GM11168 (cell line): ENCODE data around the gene SEC14L2.

Experiments
- in situ Hi-C: fragments of 300-500 bp; cut with MboI; formaldehyde crosslinking; loops from one replicate; pipeline ENCODE4 v1.12.0; 2022; ENCODE audit warnings: low sequenced_read_pairs; ENCODE audit not compliant: unreplicated experiment

The SEC14L2 gene

DNA sequence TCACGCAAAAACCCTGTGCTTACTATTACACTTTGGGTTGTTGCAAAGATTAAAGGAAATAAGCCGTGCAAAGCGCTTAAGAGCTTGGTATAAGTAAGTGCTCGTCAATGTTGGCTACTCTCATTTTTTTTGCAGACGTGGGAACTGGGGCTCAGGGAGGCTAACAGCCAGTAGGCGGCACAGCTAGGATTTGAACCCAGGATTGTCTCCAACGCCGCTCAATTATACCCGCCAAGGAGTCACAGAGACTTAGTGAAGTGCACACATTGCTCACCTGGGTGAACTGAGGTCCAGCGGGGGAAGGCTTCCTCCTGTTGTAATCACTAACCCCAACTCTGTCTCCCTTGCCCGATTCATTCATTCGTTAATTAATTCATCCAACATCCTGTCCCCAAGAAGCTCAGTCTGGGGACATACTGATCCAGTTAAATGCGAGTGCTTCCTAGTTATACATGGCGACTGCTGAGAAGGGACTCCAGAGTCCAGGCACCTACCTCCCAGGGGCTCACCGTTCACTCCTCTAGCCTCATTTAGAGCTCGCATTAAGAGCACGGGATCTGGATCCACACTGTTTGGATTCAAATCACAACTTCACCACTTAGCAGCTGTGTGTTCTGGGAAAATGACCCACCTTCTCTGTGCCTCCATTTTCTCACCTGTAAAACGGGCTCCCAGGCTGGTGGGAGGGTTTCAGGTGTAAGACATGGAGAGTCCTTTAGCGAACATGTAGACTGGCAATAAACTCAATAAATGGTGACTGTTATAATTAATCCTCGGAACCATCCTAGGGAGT is 27.9 kb downstream of the SEC14L2 start:
- in situ Hi-C loops = no loop called here

DNA sequence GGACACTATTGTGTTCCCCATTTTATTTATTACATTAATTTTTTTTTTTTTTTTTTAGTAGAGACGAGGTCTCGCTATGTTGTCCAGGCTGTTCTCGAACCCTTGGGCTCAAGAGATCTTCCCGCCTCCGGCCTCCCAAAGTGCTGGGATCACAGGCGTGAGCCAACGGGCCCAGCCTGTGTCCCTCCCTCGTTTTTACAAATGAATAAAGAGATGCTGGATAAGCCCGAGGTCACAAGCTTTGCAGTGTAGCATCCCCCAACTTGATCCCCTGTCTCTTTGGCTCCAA is 28.5 kb downstream of the SEC14L2 start:
- in situ Hi-C loops = no loop called here

DNA sequence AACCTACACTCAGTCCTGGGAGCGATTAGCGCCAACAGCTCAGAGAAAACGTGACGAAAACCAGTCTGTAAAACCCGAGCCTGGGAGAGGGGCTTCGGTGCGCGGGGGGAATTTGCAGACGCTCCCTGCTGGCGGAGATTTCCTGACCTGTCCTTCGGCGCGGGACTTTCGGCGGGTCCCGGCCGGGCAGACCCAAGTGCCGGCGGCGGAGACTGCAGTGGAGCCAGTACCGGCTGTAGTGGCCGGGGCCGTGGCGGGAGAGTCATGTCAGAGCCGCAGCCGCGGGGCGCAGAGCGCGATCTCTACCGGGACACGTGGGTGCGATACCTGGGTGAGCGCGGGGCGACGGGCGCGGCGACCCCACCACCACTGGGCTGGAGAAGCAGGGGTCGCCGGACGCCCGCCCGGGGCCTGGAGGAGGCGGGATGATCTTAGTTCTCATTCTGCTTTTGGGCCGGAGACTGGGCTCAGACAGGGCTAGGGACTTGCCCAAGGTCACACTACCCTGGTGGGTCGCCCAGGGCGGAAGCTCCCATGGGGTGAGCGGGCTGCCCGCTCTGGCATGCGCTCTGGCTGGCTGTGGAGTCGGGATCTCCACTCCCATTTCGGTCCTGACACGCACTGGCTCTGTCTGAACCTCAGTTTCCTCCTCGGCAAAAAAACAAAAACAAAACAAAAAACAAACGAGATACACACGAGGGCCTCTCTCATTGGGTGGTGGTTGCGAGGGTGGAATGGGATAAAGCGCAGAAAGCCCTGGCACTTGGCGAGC is 29.0 kb downstream of the SEC14L2 start, which contains the start of gene MTFP1:
Gene MTFP1 (plus strand): TSS at position 153 of the 772 bp plus-strand sequence. CDS start 112 bp downstream, at position 265.
- in situ Hi-C loops = no loop called here

DNA sequence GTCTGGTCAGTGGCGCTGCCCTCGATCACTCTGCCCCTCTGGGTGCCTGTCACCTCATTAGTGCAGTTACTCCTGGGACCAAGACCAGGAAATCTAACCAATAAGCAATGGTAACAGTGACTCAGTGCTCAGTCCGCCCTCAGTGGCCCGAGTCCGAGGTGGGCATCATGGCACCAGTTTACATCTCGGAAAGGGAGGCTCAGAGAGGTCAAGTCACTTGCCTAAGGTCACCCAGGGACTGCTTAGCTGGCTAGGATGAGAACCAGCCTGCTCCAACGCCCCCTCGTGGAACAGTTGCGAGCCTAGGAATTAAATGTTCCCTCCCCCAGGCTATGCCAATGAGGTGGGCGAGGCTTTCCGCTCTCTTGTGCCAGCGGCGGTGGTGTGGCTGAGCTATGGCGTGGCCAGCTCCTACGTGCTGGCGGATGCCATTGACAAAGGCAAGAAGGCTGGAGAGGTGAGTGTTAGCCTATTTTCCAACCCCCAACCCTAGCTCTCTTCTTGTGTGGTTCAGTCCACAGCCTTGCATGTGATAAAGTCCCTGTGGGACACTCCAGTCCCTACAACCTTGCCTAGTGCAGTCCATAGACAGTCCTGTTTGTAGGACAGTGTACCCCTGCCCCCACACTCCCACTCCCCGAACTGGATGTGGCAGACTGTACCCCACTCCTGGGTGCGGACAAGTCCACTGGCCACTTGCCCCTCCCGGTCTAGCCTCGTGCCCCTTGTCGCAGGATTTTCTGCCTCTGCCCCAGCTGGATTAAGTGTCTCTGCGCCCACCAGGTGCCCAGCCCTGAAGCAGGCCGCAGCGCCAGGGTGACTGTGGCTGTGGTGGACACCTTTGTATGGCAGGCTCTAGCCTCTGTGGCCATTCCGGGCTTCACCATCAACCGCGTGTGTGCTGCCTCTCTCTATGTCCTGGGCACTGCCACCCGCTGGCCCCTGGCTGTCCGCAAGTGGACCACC is 29.9 kb downstream of the SEC14L2 start:
- in situ Hi-C loops = no loop called here

DNA sequence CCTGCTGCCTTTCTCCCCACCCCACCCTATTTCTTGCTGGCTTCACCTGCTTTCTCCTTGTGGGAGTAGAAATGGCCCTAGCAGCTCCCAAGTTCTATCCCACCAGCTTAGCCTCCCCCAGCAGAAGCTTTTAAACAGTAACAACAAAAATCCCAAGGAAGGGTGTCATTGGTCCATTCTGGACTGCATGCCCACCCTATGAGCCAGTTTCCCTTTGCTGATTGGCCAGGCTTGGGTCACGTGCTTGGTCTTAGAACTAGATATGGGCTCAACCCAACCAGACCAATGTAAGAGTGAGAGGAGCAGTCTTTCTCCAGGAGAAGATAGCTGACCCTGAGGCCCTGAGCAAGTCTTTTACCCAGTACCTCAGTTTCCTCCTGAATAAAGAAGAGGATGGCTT is 31.1 kb downstream of the SEC14L2 start:
- in situ Hi-C loops = no loop called here

DNA sequence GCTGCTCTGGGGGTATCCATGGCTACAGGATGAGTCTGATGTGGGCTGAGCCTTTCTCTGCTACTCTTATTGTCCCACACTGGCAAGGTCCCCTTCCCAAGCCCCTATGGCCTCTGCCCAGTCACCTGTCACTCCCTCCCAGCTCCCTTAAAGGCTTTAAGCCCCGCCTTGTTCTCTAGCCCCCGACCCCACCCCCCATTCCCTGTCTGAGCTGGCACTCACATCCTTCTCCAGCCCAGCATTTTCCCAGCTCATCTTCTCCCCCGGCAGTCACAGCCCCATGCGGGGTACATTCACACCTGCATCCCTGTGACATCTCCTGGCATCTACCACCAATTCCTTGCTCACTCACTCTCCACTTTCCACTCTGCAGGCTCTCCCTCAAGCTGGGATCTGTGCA is 33.1 kb downstream of the SEC14L2 start:
- in situ Hi-C loops = no loop called here

DNA sequence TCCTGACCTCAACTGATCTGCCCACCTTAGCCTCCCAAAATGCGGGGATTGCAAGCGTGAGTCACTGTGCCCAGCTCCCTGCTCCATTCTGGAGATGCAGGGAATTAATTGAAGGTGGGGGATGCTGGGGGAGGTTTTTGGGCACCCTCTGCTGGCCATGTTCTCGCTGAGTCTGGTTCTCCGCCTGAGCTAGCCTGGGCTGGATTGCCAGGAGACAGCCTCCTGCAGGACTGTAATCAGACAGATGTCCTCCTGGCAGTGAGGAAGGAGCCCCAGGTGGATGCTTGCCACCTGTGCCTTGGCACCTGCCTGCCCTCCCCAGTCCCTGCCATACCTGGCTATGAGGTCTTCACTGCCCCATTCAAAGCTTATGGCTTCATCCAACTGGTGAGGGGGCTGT is 34.1 kb downstream of the SEC14L2 start:
- in situ Hi-C loops = no loop called here

DNA sequence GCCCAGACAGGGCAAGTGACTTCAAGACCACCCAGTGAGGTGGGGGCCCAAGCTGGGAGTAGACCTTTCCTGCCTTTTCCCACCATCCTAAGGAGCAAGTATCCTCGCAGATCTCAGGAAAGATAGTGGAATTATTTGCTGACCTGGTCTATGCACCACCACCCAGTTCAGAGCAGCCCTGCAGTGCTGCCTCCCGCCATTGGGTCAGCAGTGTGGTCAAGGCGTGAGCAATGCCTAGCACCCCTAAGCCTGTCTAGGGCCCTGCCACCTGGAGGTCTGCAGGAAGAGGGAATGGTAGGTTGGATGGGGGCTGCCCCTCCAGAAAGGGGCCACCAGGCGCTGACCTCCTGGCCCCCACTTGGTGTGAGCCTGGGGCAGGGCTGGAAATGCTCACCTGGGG is 35.3 kb downstream of the SEC14L2 start:
- in situ Hi-C loops = no loop called here

DNA sequence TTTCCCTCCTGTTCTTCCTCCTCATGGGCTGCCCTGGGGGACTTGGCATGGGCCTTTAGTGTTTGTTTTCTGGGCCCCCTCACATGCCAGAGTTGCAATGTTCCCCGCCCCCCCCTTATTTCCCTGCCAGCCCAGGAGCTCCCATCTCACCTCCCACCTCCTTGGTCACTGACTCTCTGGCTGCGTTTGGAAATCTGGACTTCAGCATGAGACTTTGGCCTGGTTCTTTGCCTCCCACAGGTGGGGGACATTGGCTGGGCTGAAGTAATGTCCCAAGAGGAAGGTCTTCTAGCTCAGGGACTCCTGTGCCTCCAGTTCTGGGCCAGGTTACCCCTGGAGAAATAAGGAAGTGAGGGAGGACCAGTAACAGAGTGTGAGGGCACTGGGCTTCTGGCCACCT is 35.7 kb downstream of the SEC14L2 start:
- in situ Hi-C loops = no loop called here

DNA sequence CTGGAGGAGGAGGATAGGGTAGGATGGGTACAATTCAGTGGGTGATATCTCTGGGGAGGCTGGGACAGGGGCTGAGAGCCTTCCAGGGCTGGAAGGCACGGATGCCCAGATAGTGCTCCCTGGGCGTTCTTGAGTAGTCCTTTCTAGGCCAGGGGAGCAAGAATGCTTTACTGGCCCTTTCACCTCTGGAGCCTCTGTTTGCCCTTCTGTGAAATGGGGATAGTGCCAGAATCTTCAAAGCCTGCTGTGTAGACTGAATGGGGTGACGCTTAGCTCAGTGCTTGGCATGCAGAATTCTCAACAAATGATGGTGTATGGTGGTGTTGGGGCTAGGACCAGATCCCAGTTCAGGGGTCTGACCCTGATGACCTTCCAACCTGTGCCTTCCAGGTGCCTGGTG is 36.4 kb downstream of the SEC14L2 start:
- in situ Hi-C loops = no loop called here

DNA sequence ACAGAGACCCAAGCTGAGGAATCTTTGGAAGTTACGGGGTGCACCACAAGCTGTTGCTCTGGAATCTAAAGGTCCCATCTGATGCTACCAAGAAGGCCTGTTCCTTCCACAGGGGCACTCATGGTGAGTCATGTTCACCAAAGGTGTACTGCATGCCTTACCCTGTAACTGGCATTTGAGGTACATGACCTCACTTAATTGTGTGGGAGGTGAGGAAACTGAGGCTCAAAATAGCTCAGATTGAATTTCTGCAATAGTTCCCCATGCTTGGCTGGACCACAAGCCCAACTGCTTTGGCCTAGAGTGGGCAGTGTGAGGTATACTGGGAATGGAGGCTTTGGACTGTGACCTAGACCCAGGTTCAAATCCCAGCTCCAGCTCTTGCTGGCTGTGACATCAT is 37.0 kb downstream of the SEC14L2 start:
- in situ Hi-C loops = no loop called here

DNA sequence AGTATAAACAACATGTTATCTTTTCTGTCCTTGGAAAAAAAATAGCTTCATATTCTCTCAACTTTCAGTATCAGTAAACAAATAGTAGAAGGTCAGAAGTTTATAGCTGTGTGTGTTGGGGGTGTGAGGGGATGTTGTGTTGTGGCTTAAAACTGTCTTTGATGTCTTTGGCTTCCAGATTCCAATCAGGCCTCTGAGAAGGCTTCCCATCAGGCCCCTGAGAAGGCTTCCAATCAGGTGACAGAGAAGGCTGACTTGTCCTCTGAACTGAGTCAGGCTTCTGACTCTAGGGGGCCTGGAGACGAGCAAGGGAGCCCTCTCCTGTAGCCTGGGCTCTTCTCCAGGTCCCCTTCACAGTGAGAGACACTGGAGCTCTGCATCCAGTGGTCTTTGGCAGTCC is 38.0 kb downstream of the SEC14L2 start:
- in situ Hi-C loops = no loop called here

DNA sequence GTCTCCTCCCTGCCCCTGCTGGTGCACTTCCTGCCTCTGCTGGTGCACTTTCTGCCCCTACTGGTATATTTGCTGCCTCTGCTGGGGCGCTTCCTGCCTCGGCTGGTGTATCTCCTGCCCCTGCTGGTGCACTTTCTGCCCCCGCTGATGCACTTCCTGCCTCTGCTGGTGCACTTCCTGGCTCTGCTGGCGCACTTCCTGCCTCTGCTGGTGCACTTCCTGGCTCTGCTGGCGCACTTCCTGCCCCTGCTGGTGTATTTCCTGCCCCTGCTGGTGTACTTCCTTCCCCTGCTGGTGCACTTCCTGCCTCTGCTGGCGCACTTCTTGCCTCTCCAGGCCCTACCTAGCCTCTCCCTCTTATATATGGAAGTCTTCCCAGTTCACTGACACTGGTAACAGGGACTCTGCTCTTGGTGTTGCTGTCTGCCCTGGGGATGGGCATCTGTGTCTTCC is 38.9 kb downstream of the SEC14L2 start:
- in situ Hi-C loops = no loop called here

DNA sequence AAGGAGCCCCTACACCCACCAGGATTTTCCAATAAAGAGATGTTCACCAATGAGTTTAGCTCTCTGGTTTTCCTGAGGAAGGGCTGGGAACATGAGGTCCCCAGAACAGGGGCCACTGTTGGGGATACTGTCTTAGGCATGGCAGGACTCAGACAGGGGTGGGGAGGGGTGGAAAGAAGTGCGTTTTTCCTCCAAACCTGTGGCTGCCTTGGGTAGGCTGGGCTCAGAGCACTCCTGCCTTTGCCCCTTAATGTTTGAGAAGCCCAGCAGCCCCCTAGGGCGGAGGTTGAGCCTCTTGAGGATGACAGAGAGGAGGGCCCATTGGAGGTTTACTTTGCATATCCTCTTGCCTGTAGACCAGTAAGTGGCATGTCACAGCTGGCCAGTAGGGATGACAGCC is 39.4 kb downstream of the SEC14L2 start:
- in situ Hi-C loops = no loop called here

DNA sequence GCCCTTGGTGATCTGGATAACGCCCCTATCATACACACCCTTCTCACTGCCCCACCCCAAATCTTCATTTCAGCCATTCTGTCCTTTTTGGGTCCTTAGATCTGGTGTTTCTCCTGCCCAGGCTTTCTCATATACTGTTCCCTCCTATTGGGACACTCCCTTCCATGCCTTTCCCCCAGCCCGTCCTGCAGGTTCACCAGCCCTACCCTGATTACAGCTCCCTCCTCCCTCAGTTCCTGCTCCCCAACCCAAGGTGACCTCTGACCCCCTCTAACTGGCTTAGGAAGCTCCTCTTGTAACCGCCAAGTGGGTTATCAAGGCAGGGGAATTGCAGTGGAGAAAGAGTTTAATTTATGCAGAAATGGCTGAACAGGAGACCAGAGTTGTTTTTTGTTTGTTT is 41.7 kb downstream of the SEC14L2 start:
- in situ Hi-C loops = no loop called here

DNA sequence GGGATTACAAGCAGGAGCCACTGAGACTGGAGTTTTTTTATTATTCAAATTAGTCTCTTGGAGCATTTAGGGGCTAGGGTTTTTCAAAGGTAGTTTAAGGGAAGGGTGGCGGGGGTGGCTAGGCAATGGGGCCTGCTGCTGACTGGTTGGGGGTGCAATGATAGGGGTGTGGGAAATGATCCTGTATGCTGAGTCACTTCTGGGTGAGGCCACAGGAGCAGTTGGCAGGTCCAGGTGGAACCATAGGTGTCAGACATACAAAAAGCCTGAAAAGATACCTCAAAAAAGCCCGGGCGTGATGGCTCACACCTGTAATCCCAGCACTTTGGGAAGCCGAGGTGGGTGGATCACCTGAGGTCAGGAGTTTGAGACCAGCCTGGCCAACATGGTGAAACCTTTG is 42.4 kb downstream of the SEC14L2 start:
- in situ Hi-C loops = no loop called here

DNA sequence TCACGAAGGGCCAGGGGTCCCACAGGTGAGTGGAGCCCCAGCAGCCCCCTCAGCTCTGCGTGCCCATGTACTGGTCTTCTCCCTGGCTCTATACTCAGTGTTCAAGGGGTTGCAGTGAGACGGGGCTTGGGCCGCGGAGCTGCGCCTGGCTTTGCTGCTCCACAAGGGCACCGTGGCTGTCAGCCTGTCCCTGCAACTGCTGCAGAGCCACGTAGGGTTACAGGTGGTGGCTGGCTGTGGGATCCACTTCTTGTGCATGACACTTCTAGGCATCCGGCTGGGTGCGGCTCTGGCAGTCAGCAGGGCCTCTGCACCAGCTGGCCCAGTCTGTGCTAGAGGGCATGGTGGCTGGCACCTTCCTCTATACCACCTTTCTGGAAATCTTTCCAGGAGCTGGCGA is 43.0 kb downstream of the SEC14L2 start:
- in situ Hi-C loops = no loop called here

DNA sequence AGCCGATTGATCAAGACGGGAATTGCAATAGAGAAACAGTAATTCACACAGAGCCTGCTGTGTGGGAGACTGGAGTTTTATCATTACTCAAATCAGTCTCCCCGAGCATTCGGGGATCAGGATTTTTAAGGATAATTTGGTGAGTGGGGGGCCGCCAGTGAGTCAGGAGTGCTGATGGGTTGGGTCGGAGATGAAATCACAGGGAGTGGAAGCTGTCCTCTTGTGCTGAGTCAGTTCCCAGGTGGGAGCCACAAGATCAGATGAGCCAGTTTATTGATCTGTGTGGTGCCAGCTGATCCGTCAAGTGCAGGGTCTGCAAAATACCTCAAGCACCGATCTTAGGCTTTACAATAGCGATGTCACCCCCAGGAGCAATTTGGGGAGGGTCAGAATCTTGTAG is 44.3 kb downstream of the SEC14L2 start:
- in situ Hi-C loops = no loop called here

DNA sequence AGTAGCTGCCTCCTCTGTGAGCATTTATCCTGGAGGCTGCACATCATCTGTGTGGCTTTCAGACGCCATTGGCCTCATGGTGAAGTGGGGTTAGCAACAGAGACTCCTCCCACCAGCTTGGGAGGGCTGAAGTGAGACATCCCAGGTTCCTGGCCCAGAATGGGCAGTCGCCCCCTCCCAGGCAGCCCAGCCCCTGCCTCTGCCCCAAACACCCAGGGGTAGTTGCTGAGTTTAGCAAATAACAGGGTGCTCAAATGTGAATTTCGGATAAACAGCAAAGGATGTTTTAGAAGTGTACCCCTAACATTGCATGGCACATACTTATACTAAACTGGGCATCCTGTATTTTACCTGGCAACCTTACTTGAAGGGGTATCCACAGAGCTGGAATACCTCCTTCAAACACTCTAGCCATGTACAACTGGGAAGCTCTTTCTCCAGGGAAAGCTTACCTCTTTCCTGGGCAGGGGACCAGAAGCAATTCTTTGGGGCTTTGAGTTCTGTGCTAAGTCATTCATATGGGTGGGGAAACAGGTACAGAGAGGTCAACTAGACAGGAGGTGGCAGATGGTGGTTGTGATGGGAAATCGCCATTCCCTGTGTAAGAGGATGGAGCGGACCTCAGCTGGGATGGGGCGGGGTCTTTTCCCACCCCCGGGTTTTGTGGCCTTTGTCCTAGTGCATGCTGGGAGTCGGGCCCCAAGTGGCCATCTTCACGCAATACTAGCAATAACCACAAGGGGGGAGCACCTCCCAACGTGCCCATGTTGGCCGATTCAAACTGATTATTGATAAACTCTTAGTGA is 48.0 kb downstream of the SEC14L2 start:
- in situ Hi-C loops = no loop called here
